ENCODE data around the gene ENO1.

Gene ENO1

DNA sequence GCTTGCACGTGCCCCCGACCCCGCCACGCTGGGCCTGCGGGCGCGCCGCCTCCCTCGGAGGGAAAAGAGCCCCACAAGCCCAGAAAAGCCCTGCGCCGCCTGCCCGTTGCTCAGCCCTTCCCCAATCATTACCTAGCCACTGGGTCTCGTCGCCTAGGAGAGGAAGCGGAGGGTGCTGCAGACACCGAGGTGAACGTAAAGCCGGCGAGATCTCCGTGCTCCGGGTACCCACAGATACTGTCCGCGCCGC lies at the start of gene ENO1:
TSS of gene ENO1 (minus strand) at position 239 of the 250 bp plus-strand sequence. CDS start 3,778 bp downstream, outside the sequence.
- Histone ChIP-seq H3K27ac (ENCODE audit: extremely low read depth, low read depth, low read length) (peak within 1 kb of the TSS; percentile 91), H3K36me3 (ENCODE audit: control insufficient read depth in 2 of 2, insufficient read depth in 1 of 2, low read length in 2 of 2) (peaks cover 21 to 42% of the 10 kb centered on the region in 2 experiments), H3K4me1 (ENCODE audit: control insufficient read depth, insufficient read depth, low read length) (peaks cover 16% of the 10 kb centered on the region), H3K9me3 (ENCODE audit: control insufficient read depth, insufficient read depth, low read depth, low read length) (no peaks in the 10 kb centered on the region), H3K4me3 (ENCODE audit: low read depth, low read length) (peak within 1 kb of the TSS; percentile 99)
- POLR2A ChIA-PET, result interaction anchor here (0.5 to 2.6 kb wide), 18 partner anchors 9 to 1032 kb away, joined by 3 to 25 read pairs (median 4); no protein-coding TSS in a partner anchor
- CTCF ChIA-PET, result interaction anchor here (1.1 to 1.5 kb wide), 2 partner anchors 11 to 133 kb away, joined by 5 read pairs; no protein-coding TSS in a partner anchor
- peak; percentile 49; the same call in 1 of the 2 replicates for TF ChIP-seq SCRT2 (tag by site-specific recombination; IDR thresholded peaks at IDR 0.05)
- TF ChIP-seq, protein P1, sequence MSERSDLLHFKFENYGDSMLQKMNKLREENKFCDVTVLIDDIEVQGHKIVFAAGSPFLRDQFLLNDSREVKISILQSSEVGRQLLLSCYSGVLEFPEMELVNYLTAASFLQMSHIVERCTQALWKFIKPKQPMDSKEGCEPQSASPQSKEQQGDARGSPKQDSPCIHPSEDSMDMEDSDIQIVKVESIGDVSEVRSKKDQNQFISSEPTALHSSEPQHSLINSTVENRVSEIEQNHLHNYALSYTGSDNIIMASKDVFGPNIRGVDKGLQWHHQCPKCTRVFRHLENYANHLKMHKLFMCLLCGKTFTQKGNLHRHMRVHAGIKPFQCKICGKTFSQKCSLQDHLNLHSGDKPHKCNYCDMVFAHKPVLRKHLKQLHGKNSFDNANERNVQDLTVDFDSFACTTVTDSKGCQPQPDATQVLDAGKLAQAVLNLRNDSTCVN (tag by site-specific recombination; optimal IDR thresholded peaks at IDR 0.05), result peak; percentile 96
- TF ChIP-seq PRDM4 (tag by site-specific recombination; IDR thresholded peaks at IDR 0.05), result 0 out of 2 replicates have a peak, but pooled peaks have one; percentile 16
- TF ChIP-seq ZNF157 (tag by site-specific recombination; IDR thresholded peaks at IDR 0.05), result no peak
- TF ChIP-seq ZNF660 (tag by site-specific recombination; IDR thresholded peaks at IDR 0.05), result 0 out of 2 replicates have a peak, but pooled peaks have one; percentile 6
- no peak for TF ChIP-seq ZNF548 (tag by site-specific recombination; IDR thresholded peaks at IDR 0.05)
- no peak for TF ChIP-seq ZNF24 (tag by site-specific recombination; IDR thresholded peaks at IDR 0.05)
- TF ChIP-seq ZNF501 (tag by site-specific recombination; IDR thresholded peaks at IDR 0.05), result no peak
- TF ChIP-seq, protein P2, sequence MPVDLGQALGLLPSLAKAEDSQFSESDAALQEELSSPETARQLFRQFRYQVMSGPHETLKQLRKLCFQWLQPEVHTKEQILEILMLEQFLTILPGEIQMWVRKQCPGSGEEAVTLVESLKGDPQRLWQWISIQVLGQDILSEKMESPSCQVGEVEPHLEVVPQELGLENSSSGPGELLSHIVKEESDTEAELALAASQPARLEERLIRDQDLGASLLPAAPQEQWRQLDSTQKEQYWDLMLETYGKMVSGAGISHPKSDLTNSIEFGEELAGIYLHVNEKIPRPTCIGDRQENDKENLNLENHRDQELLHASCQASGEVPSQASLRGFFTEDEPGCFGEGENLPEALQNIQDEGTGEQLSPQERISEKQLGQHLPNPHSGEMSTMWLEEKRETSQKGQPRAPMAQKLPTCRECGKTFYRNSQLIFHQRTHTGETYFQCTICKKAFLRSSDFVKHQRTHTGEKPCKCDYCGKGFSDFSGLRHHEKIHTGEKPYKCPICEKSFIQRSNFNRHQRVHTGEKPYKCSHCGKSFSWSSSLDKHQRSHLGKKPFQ (tag by site-specific recombination; IDR thresholded peaks at IDR 0.05), result peak; percentile 83
- no peak for TF ChIP-seq ZNF449 (tag by site-specific recombination; IDR thresholded peaks at IDR 0.05)
- TF ChIP-seq INSM2 (tag by site-specific recombination; IDR thresholded peaks at IDR 0.05), result no peak
- TF ChIP-seq, protein P3, sequence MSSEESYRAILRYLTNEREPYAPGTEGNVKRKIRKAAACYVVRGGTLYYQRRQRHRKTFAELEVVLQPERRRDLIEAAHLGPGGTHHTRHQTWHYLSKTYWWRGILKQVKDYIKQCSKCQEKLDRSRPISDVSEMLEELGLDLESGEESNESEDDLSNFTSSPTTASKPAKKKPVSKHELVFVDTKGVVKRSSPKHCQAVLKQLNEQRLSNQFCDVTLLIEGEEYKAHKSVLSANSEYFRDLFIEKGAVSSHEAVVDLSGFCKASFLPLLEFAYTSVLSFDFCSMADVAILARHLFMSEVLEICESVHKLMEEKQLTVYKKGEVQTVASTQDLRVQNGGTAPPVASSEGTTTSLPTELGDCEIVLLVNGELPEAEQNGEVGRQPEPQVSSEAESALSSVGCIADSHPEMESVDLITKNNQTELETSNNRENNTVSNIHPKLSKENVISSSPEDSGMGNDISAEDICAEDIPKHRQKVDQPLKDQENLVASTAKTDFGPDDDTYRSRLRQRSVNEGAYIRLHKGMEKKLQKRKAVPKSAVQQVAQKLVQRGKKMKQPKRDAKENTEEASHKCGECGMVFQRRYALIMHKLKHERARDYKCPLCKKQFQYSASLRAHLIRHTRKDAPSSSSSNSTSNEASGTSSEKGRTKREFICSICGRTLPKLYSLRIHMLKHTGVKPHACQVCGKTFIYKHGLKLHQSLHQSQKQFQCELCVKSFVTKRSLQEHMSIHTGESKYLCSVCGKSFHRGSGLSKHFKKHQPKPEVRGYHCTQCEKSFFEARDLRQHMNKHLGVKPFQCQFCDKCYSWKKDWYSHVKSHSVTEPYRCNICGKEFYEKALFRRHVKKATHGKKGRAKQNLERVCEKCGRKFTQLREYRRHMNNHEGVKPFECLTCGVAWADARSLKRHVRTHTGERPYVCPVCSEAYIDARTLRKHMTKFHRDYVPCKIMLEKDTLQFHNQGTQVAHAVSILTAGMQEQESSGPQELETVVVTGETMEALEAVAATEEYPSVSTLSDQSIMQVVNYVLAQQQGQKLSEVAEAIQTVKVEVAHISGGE (tag by site-specific recombination; conservative IDR thresholded peaks at IDR 0.05; ENCODE audit: low read depth), result peak; percentile 92
- TF ChIP-seq ZNF169 (tag by site-specific recombination; IDR thresholded peaks at IDR 0.05), result no peak
- no peak for TF ChIP-seq EGR2 (tag by site-specific recombination; IDR thresholded peaks at IDR 0.05; ENCODE audit: low read depth)
- no peak for TF ChIP-seq ZNF529 (tag by site-specific recombination; IDR thresholded peaks at IDR 0.05; ENCODE audit: insufficient replicate concordance)
- peak; percentile 91 for TF ChIP-seq ZBTB8A (tag by site-specific recombination; IDR thresholded peaks at IDR 0.05)
- TF ChIP-seq, protein P4, sequence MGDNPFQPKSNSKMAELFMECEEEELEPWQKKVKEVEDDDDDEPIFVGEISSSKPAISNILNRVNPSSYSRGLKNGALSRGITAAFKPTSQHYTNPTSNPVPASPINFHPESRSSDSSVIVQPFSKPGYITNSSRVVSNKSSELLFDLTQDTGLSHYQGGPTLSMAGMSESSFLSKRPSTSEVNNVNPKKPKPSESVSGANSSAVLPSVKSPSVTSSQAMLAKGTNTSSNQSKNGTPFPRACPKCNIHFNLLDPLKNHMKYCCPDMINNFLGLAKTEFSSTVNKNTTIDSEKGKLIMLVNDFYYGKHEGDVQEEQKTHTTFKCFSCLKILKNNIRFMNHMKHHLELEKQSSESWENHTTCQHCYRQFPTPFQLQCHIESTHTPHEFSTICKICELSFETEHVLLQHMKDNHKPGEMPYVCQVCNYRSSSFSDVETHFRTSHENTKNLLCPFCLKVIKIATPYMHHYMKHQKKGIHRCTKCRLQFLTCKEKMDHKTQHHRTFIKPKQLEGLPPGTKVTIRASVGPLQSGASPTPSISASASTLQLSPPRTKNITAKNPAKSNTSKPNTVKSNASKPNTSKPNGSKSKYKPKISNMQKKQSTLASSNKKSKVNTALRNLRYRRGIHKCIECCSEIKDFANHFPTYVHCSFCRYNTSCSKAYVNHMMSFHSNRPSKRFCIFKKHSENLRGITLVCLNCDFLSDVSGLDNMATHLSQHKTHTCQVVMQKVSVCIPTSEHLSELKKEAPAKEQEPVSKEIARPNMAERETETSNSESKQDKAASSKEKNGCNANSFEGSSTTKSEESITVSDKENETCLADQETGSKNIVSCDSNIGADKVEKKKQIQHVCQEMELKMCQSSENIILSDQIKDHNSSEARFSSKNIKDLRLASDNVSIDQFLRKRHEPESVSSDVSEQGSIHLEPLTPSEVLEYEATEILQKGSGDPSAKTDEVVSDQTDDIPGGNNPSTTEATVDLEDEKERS (tag by site-specific recombination; IDR thresholded peaks at IDR 0.05), result no peak
- TF ChIP-seq REPIN1 (tag by site-specific recombination; IDR thresholded peaks at IDR 0.05; ENCODE audit: low read depth), result peak; percentile 36; the same call in 1 of the 2 replicates
